HG02973 (cell line): ENCODE measurements around the gene KCNQ5.

Source experiments
- ATAC-seq: cut with Tn5 transposase; IDR thresholded peaks from one replicate; pipeline ENCODE4 v1.9.1; 2021; ENCODE audit warnings: moderate library complexity; ENCODE audit not compliant: unreplicated experiment

The KCNQ5 gene

DNA sequence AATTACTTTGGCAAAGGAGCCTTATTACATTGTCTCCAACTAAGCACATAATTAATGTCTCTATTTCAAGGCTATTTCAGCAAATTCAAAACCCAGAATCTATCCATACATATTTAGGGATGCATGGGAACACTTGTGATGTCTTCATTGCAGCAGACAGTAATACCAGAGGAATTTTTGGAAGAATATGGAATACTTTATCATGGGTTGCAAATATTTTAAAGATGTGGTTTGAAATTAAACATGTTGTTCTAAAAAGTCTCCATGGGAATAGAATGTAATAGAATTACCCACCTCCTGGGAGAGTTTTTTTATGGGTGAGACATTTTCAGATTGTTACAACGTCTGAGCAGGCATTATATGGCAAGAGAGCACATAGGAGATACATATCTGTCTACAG, 170.8 kb downstream of the KCNQ5 start:
- no peak for ATAC-seq

- no peak for ATAC-seq
These were observed 172.0 kb downstream of the KCNQ5 start for GRCh38 chr6:72793641-72794395.

DNA sequence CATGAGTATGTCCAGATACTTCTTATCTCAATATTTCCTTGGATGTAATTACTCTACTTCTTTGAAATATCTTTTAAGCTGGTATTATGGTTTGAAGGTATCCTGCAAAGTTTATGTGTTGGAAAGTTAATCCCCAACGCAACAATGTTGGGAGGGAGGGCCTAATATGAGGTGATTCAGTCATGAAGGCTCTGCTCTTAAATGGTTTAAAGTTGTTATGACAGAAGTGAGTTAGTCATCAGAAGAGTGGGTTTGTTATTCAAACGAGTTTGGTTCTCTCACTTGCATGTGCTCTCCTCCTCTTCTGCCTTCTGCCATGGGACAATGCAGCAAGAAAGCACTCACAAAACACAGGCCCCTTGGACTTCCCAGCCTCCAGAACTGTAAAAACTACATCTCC, 176.3 kb downstream of the KCNQ5 start:
- ATAC-seq, result no peak

DNA sequence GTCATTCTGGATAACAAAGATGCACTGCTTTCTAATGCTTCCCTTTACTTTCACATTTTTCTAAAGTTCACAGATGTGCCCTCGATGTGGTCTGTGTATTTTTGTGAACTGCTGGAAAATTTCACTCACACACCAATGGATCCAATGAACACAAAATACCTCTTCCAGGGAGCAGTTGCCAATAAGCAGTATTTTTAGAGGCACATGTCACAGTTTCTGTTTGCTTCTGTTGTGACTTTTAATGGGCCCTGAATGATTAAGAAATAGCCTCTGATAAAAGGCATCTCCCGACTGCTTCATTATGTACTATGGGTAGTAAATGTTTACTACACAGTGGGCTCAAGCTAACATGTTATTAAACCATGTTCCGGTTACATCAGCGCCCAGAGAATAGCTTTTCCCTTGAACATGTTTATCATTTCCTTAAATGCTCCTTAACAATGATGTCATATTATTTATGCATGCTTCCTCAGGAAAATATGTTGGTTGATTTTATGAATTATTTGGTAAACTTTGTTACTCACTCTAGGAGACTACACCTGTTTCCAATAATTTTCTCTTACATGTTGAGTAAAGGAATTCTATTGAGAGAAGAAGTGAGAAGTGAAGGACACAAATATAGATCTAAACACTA, 188.0 kb downstream of the KCNQ5 start:
- ATAC-seq, result no peak

DNA sequence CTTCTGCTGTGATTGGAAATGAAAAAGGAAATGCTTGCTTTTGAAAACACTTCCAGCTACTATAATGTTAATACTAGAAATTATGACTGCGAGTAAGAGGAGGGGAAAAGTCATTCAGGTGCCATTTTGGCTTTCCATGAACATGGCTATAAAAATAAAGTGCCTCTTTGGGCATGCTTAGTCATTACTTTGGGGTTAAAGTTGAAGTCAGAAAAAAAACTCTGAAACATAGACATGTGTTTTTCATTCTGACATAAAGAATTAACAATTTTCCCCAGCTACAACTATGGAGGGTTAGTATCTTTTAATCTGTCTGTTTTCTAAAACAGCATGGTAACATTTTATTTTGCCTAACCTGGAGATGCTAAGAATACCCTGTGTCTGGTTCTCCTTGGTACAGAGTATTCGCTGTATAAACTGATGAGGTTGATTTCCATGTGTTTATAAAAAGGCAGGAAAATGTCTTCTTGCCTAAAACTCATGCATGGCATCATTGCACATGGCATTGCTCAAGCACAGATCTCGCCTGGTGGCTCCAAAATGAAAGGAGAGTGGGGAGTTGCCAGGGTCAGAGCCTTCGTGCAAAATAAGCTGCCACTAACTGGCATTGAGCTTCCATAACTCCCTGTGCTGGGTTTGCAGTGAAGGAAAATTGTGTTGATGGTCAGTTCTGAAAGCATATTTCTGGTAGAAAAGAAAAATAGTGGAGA, 188.9 kb downstream of the KCNQ5 start:
- no peak for ATAC-seq

DNA sequence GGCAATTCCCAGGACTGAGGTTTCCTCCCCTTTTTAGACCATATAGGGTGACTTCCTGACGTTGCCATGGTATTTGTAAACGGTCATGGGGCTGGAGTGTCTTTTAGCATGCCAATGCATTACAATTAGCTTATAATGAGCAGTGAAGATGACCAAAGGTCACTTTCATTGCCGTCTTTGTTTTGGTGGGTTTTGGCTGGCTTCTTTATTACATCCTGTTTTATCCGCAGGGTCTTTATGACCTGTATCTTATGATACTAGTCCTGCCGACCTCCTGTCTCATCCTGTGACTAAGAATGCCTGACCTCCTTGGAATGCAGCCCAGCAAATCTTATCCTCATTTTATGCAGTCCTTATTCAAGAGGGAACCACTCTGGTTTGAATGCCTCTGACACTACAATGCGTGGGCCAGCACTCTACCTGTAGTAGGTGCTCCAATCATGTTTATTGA, 190.1 kb downstream of the KCNQ5 start:
- ATAC-seq, result no peak

GRCh38 chr6:72813807-72814596, 192.1 kb downstream of the KCNQ5 start:
- ATAC-seq, result no peak

GRCh38 chr6:72816022-72816421, 194.2 kb downstream of the KCNQ5 start:
- ATAC-seq, result no peak

GRCh38 chr6:72817208-72817607, 195.3 kb downstream of the KCNQ5 start:
- no peak for ATAC-seq

GRCh38 chr6:72819609-72820008, 197.7 kb downstream of the KCNQ5 start:
- no peak for ATAC-seq

GRCh38 chr6:72820153-72820552, 198.3 kb downstream of the KCNQ5 start:
- ATAC-seq, result no peak

DNA sequence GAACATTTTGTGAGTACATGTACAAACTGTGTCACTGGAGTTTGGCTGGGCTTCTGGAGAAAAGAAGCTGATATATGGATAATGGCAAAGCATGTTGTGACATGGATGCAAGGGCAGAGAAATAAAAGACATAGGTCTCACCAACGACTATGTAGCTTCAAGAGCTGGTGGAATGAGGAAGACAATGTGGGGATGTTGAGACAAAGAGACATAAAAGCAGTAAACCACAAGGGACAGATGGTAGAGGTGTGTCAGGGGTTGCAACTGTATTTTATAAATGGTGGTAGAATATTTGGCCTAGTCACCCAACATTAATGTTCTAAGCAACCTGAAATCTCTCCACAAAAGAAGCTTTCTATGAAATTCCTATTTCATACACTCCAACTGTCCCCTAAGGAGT, 199.0 kb downstream of the KCNQ5 start:
- ATAC-seq, result no peak

DNA sequence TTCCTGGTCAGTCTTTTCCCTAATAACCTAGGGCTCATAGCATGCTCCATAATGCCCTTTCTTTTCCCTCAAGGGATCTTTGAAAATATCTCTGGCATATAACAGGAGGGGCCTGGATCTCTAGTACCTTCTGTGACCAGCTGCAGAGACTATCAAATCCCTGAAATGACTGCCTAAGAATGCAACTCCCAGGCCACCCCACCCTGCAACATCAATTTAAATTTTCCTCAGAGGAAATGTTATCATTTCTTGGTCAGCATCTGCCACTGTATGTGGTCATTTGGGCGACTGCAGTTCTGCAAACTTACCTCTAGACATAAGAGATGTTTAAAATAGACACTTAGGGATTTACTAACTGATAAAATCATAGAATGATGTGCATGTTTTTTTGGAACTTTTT, 200.2 kb downstream of the KCNQ5 start:
- ATAC-seq, result no peak

GRCh38 chr6:72822691-72823090, 200.8 kb downstream of the KCNQ5 start:
- ATAC-seq, result no peak

- ATAC-seq, result peak; percentile 63
These were observed 203.0 kb downstream of the KCNQ5 start for GRCh38 chr6:72824833-72825232.

GRCh38 chr6:72825315-72825911, 203.5 kb downstream of the KCNQ5 start:
- ATAC-seq, result peak; percentile 44

GRCh38 chr6:72826037-72826436, 204.2 kb downstream of the KCNQ5 start:
- no peak for ATAC-seq

DNA sequence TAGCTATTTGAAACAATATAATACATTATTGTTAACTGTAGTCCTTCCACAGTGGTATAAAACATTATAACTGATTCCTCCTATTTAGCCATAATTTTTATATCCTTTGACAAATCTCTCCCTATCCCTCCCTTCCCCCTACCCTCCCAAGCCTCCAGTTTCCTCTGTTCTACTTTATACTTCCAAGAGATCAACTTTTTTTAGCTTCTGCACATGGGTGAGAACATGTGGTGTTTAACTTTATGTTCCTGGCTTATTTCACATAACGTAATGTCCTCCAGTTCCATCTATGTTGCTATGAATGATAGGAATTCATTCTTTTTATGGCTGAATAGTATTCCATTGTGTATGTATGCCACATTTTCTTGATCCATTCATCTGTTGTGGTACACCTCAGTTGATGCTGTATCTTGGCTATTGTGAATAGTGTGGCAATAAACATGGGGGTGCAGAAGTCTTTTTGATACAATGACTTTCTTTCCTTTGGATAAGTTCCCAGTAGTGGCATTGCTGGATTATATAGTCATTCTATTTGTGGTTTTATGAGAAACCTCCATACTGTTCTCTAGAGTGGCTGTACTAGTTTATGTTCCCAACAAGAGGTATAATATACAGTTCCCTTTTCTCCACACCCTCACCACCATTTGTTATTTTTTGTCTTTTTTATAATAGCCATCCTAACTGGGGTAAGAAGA, 205.0 kb downstream of the KCNQ5 start:
- no peak for ATAC-seq

DNA sequence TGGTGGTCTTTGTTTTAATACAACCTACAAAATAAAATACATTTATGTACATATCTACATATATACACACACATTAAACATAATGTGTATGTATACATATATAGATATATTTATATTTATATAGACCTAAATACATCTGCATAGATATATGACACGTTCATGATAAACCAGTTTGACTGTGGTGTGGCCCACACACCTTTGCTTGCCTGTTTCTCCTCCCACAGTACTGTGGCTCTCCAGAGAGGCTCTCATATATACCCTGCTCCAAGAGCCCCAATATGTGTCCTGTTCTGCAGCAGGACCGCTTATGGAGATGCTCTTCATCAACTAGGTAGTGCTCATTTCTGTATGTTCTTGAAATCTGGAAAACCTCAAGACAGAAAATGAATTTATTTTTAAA, 207.0 kb downstream of the KCNQ5 start:
- ATAC-seq, result no peak

- no peak for ATAC-seq
These were observed 210.4 kb downstream of the KCNQ5 start for GRCh38 chr6:72832271-72832670.
